ENCODE data around the gene ARHGEF6. TPM values are rescaled to one million over a fixed set of nuclear protein-coding genes. Genes with fewer than 3 reads are reported as not detected.

ARHGEF6 gene
- total RNA-seq, 4 donors from 2014 or later: 23.7 to 41.1 (median 29.6) TPM

DNA sequence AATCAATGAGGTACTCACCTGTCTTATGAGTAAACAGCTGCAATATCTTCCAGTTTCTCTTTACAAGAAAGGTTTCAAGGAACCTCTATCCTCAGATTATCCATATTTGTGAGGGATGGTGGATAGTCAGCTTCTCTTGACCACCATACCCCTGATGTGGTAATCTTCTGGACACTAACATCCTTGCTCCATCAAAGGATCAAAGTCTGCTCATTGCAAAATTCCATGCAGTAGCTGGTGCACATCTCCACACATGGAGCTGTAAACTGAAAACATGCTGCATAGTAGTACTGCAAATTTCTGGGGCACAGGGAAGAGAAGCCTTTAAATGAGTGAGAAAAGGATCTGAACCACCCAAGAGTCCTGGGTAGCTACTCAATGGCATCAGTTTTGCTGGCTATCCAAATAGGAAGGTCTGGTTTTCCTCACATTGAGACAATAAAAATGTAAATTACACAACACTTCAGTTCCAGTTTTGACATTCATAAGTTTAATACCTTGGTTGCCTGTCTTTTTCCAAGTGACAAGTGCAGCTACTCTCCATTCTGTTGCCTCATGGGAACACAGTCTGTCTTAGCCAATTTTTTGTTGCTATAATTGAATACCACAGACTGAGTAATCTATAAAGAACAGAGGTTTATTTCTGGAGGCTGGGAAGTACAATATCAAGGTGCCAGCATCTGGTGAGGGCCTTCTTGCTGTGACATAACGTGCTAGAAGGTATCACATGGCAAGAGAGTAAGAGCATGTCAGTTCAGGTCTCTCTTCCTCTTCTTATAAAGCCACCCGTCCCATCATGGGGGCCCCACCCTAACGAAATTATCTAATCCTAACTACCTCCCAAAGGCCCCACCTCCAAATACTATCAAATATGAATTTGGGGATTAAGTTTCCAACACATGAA lies 34.4 kb upstream of the ARHGEF6 start:
- no peak for TF ChIP-seq POLR2A (IDR thresholded peaks at IDR 0.05)
- no peak for TF ChIP-seq EP300 (IDR thresholded peaks at IDR 0.05)
- TF ChIP-seq, protein P1, sequence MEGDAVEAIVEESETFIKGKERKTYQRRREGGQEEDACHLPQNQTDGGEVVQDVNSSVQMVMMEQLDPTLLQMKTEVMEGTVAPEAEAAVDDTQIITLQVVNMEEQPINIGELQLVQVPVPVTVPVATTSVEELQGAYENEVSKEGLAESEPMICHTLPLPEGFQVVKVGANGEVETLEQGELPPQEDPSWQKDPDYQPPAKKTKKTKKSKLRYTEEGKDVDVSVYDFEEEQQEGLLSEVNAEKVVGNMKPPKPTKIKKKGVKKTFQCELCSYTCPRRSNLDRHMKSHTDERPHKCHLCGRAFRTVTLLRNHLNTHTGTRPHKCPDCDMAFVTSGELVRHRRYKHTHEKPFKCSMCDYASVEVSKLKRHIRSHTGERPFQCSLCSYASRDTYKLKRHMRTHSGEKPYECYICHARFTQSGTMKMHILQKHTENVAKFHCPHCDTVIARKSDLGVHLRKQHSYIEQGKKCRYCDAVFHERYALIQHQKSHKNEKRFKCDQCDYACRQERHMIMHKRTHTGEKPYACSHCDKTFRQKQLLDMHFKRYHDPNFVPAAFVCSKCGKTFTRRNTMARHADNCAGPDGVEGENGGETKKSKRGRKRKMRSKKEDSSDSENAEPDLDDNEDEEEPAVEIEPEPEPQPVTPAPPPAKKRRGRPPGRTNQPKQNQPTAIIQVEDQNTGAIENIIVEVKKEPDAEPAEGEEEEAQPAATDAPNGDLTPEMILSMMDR (IDR thresholded peaks at IDR 0.05): no peak
- 55 to 94% methylated on average over 3 of the region's 3 CpGs for WGBS, 2 donors
- no peaks in the 10 kb centered on the region for H3K4me1 ChIP-seq
- H3K27ac ChIP-seq: no peak overlapping the region
- no peaks in the 10 kb centered on the region for H3K27me3 ChIP-seq
- H3K36me3 ChIP-seq: peaks cover 0 to 5% (median 0%) of the 10 kb centered on the region in 3 donors
- DNase-seq (ENCODE audit: low spot score in 2 of 2): no peak
- no peaks in the 10 kb centered on the region for H3K9me3 ChIP-seq
- H3K4me3 ChIP-seq: no peak overlapping the region

DNA sequence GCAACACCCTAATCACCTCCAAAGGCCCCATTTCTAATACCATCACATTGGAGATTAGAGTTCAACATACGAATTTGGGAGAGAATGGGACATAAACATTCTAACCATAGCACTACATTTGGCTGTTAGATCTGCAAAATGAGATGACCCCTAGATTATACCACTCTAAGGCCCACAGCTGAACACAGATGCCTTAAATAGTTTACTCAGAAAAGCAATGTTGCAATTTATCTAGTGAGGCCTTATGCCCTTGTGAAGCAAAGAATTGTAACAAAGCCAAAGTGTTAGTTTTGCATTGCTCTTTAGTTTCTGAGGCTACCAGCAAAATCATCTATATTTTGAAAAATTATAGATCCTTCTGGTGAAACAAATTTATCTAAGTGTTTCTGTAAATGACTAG lies 31.6 kb upstream of the ARHGEF6 start:
- WGBS, 2 donors: 37 to 42% methylated on average over 1 of the region's 1 CpG
- TF ChIP-seq, protein P1 (IDR thresholded peaks at IDR 0.05): no peak
- TF ChIP-seq POLR2A (IDR thresholded peaks at IDR 0.05) (no peak), EP300 (IDR thresholded peaks at IDR 0.05) (no peak)
- H3K4me1 ChIP-seq: no peaks in the 10 kb centered on the region

DNA sequence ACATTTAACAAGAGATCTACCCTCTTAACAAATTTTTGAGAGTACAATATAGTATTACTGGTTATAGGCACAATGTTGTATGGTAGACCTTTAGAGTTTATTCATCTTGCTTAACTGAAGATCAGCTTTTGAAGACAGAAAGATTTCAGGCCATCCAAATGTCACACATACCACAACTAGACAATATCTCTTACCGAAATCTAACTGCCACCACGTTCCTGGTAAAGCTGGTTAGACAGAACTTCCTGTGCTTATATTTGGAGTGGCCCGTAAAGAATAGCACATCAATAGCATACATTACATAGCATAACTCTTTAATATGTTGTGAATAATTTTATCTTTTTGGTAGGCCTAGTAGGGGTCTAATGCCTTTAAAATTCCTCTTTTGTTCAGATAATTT lies 29.8 kb upstream of the ARHGEF6 start:
- Histone ChIP-seq H3K4me1 (no peaks in the 10 kb centered on the region), H3K27me3 (no peaks in the 10 kb centered on the region), H3K27ac (no peak overlapping the region), H3K36me3 (no peaks in the 10 kb centered on the region), H3K9me3 (no peaks in the 10 kb centered on the region), H3K4me3 (no peak overlapping the region)
- 55 to 64% methylated on average over 3 of the region's 3 CpGs for WGBS, 2 donors
- TF ChIP-seq, protein P1 (IDR thresholded peaks at IDR 0.05): no peak
- DNase-seq (ENCODE audit: low spot score in 2 of 2): no peak

More for the DNA sequence above, 31.6 kb upstream of the ARHGEF6 start:
- Histone ChIP-seq H3K27ac (no peak overlapping the region), H3K4me3 (no peak overlapping the region), H3K27me3 (no peaks in the 10 kb centered on the region), H3K36me3 (no peaks in the 10 kb centered on the region), H3K9me3 (no peaks in the 10 kb centered on the region)
- DNase-seq (ENCODE audit: low spot score in 2 of 2): no peak

DNA sequence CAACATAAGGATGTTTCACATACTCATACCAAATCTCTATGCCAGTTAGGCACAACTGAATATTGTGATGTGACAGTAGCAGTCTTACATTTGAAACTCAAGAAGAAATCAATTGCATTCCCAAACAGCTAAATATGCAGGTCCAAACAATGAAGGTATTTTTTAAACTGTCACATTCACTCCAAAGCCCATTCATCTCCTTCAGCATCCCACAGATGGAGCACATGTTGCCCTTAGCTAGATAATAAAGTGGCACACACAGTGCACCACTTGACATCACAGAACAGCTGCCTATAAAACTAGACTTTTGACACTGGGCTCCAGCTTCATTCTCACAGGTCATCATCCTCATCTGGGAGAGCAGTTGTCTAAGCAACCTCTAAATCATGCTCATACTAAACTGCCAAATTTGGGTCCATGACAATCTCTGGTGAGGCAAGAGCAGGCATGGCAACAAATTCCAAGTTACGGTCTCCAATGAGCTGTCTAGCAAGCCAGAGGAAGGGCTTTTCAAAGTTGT lies 26.2 kb upstream of the ARHGEF6 start:
- no peaks in the 10 kb centered on the region for H3K27me3 ChIP-seq
- H3K4me1 ChIP-seq: no peaks in the 10 kb centered on the region
- H3K36me3 ChIP-seq: no peaks in the 10 kb centered on the region
- no peak for DNase-seq (ENCODE audit: low spot score in 2 of 2)
- TF ChIP-seq EP300 (IDR thresholded peaks at IDR 0.05): no peak
- no peak for TF ChIP-seq POLR2A (IDR thresholded peaks at IDR 0.05)
- TF ChIP-seq, protein P1 (IDR thresholded peaks at IDR 0.05): no peak
- H3K27ac ChIP-seq: no peak overlapping the region
- H3K9me3 ChIP-seq: no peaks in the 10 kb centered on the region
- WGBS, 2 donors: 60 to 88% methylated on average over 1 of the region's 1 CpG
- H3K4me3 ChIP-seq: no peak overlapping the region

DNA sequence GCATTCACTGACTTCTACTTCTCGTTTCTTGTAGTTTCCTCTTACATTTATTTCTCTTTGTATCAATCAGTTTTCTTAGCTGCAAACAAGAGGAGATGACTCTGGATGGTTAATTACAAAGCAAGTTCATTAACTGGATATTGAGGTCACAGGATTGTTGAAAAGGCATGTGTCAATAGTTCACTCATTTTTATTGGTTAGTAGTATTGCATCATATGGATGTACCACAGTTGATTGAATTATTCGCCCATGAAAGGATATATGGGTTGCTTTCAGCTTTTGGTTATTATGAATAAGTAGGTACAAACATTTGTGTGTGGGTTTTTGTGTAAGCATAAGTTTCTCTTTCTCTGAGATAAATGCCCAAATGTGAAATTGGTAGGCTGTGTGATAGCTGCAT lies 21.8 kb upstream of the ARHGEF6 start:
- WGBS, 2 donors: 74 to 85% methylated on average over 2 of the region's 2 CpGs
- no peak for DNase-seq (ENCODE audit: low spot score in 2 of 2)
- TF ChIP-seq POLR2A (IDR thresholded peaks at IDR 0.05): no peak
- TF ChIP-seq, protein P1 (IDR thresholded peaks at IDR 0.05): no peak
- TF ChIP-seq EP300 (IDR thresholded peaks at IDR 0.05): no peak
- no peaks in the 10 kb centered on the region for H3K9me3 ChIP-seq
- H3K27ac ChIP-seq: no peak overlapping the region
- no peak overlapping the region for H3K4me3 ChIP-seq
- no peaks in the 10 kb centered on the region for H3K4me1 ChIP-seq
- no peaks in the 10 kb centered on the region for H3K36me3 ChIP-seq
- H3K27me3 ChIP-seq: no peaks in the 10 kb centered on the region

Data from tibial nerve (tissue), 4 donors.